Measurements from ENCODE around the gene CIC.

- no peak for TF ChIP-seq CTCF (optimal IDR thresholded peaks at IDR 0.05 in 1 of 3, IDR thresholded peaks at IDR 0.05 in 1 of 3, conservative IDR thresholded peaks at IDR 0.05 in 1 of 3; ENCODE audit: extremely low read depth in 1 of 3, insufficient read depth in 2 of 3, low read length in 3 of 3)
- no peak for TF ChIP-seq EZH2 (IDR thresholded peaks at IDR 0.05; ENCODE audit: low read length)
Observed at GRCh38 chr19:42332059-42332458, 63.0 kb downstream of the CIC start.
